Heart right ventricle (tissue), 16 donors: ENCODE data around the gene CBX1. TPM values are rescaled to one million over a fixed set of nuclear protein-coding genes. Genes with fewer than 3 reads are reported as not detected.

ENCODE experiments used
- ATAC-seq, 8 donors: fragments of 200-7000 bp; cut with Tn5 transposase; one replicate each; pipeline ENCODE4 v1.9.1; 2020; ENCODE audit warnings: mild to moderate bottlenecking in 8 of 8, moderate library complexity in 8 of 8, moderate number of reproducible peaks in 1 of 8
- DNase-seq, 2 donors: peaks; one replicate each; pipeline ENCODE4 v3.0.0-alpha.2; 2020
- H3K27ac ChIP-seq, 10 donors: fragments of 200-600 bp; sonication (generic) in 2 of 10; one replicate each; pipeline versions ENCODE4 v1.5.0 to v1.8.0; 2020 to 2022; ENCODE audit warnings: mild to moderate bottlenecking in 3 of 10
- H3K27me3 ChIP-seq, 7 donors: fragments of 200-600 bp; one replicate each; pipeline ENCODE4 v1.8.0; 2021 to 2022; ENCODE audit warnings: mild to moderate bottlenecking in 2 of 7
- H3K36me3 ChIP-seq, 9 donors: fragments of 200-600 bp; sonication (generic) in 1 of 9; one replicate each; pipeline versions ENCODE4 v1.5.0 to v1.8.0; 2020 to 2022; ENCODE audit warnings: mild to moderate bottlenecking in 2 of 9
- H3K4me1 ChIP-seq, 9 donors: fragments of 200-600 bp; sonication (generic) in 1 of 9; one replicate each; pipeline versions ENCODE4 v1.5.0 to v1.8.0; 2020 to 2022; ENCODE audit warnings: mild to moderate bottlenecking in 4 of 9
- H3K4me3 ChIP-seq, 10 donors: fragments of 200-600 bp; sonication (generic) in 2 of 10; one replicate each; pipeline versions ENCODE4 v1.5.0 to v1.8.0; 2020 to 2022; ENCODE audit warnings: mild to moderate bottlenecking in 7 of 10, moderate library complexity in 2 of 10
- H3K9me3 ChIP-seq, 11 donors: fragments of 200-600 bp in 10 of 11; sonication (generic) in 2 of 11; one replicate each; pipeline versions ENCODE4 v1.5.0 to v1.8.0; 2013 to 2022; ENCODE audit warnings: mild to moderate bottlenecking in 2 of 11, control low read depth in 1 of 11, moderate library complexity in 1 of 11
- CTCF ChIP-seq, 9 donors: fragments of 200-600 bp; sonication (generic) in 2 of 9; IDR thresholded peaks; one replicate each; pipeline versions ENCODE4 v1.5.0 to v1.8.0; 2021 to 2022; ENCODE audit warnings: antibody characterized with exemption in 9 of 9, mild to moderate bottlenecking in 5 of 9, moderate library complexity in 1 of 9
- WGBS, 2 donors: extraction: QIAGEN DNeasy Blood & Tissue Kit; methylation state at CpG; one replicate each; pipeline ENCODE4 v1.1.7; 2013; ENCODE audit warnings: inconsistent platforms in 1 of 2; 5-methylcytosine and 5-hydroxymethylcytosine counted together
- intact Hi-C, 10 donors: fragments of 100-400 bp; cut with DNase I; formaldehyde crosslinking; loops; one replicate each; pipeline versions ENCODE4 v1.11.1 to v1.14.2; 2022
- polyA plus RNA-seq, 2 donors: library from polyadenylated mRNA; stranded (reverse); fragments of 200-250 nt; gene quantifications; one replicate each; pipeline ENCODE4 v1.2.3, GENCODE V29; 2013
- total RNA-seq, 10 donors: library from RNA; stranded (reverse); fragmentation: NEBNext Ultra II Directional in 3 of 10; extraction: Animal tissue kit (Norgen Biotek cat#: 25700) in 3 of 10; gene quantifications; one replicate each; pipeline versions ENCODE4 v1.2.1 to v1.2.4, GENCODE V29; 2021 to 2023
- donor health status: Arrhythmogenic right ventricular cardiomyopathy.
- donor health status: ischemic (EF 13 %, LVEDD 7.1; RV severe dilation, severe dysfunction).
- donor health status: healthy with polysubstance abuse.
- donor health status: DM: no; HTN: yes; CAD: no.
- donor health status: DM: no; HTN: no; CAD: no.
- donor health status: ischemic (EF 25% LVEDD 6.9; RV normal size, moderate dysfunction).
- donor health status: ischemic (EF 25% LVEDD 5.7; RV mildly dilated, moderate dysfunction).
- donor health status: healthy.
- donor health status: DM: yes; HTN: yes; CAD: no.
- donor health status: Ischemic cardiomyopathy.
- donor health status: ischemic (EF 35%, LVEDD 5.7; RV mildly dilated, moderate dysfunction).
- donor health status: nonischemic (EF 11% LVEDD 7.7; RV severe dilation, severe dysfunction).
- donor health status: DM: yes; HTN: yes; CAD: no.
- donor health status: PGD.
- donor health status: ischemic (EF 29% LVEDD 5.4; RV normal size, mild dysfunction).
- donor health status: nonischemic (EF 23%, LVEDD 6.1; RV moderate dilation, normal function).

The CBX1 gene
- total and polyA plus RNA-seq, 12 donors = 19.8 to 40.8 (median 35.9) TPM

- no peaks in the 10 kb centered on the region for H3K27me3 ChIP-seq
- ATAC-seq = no peak
- H3K4me1 ChIP-seq = peaks cover 35 to 90% (median 66%) of the 10 kb centered on the region in 9 donors
- no peaks in the 10 kb centered on the region for H3K9me3 ChIP-seq
- peaks cover 7 to 97% (median 58%) of the 10 kb centered on the region in 9 donors for H3K36me3 ChIP-seq
- WGBS, 2 donors = 48 to 56% methylated on average over 2 of the region's 2 CpGs
- intact Hi-C loops = no loop called here
- no peak for TF ChIP-seq CTCF (IDR thresholded peaks at IDR 0.05)
- DNase-seq = no peak
- peak overlapping the region in 5 of 10 donors; percentile 1 to 56 (median 47) for H3K27ac ChIP-seq
- no peak overlapping the region for H3K4me3 ChIP-seq
These were observed 44.4 kb downstream of the CBX1 start for GRCh38 chr17:48056879-48057278.

GRCh38 chr17:48056246-48056745 lies 45.0 kb downstream of the CBX1 start:
- peak overlapping the region in 4 of 10 donors; percentile 1 to 99 (median 9) for H3K27ac ChIP-seq
- TF ChIP-seq CTCF (IDR thresholded peaks at IDR 0.05) = no peak
- H3K9me3 ChIP-seq = no peaks in the 10 kb centered on the region
- DNase-seq = no peak
- no peak for ATAC-seq
- 92% methylated on average over 10 of the region's 10 CpGs for WGBS, 2 donors
- H3K27me3 ChIP-seq = no peaks in the 10 kb centered on the region
- H3K4me3 ChIP-seq = no peak overlapping the region
- H3K36me3 ChIP-seq = peaks cover 7 to 97% (median 55%) of the 10 kb centered on the region in 9 donors
- peaks cover 39 to 96% (median 72%) of the 10 kb centered on the region in 9 donors for H3K4me1 ChIP-seq
- intact Hi-C loops = no loop called here

- TF ChIP-seq CTCF (IDR thresholded peaks at IDR 0.05) = no peak
- no peaks in the 10 kb centered on the region for H3K9me3 ChIP-seq
- 70 to 72% methylated on average over 5 of the region's 5 CpGs for WGBS, 2 donors
- peaks cover 45 to 98% (median 78%) of the 10 kb centered on the region in 9 donors for H3K4me1 ChIP-seq
- DNase-seq = no peak
- peak overlapping the region in 1 of 10 donors; percentile 66 for H3K4me3 ChIP-seq
- no peak for ATAC-seq
- H3K27ac ChIP-seq = peak overlapping the region in 6 of 10 donors; percentile 8 to 99 (median 84)
- H3K36me3 ChIP-seq = peaks cover 6 to 97% (median 59%) of the 10 kb centered on the region in 9 donors
- intact Hi-C loops = no loop called here
- no peaks in the 10 kb centered on the region for H3K27me3 ChIP-seq
These were observed 45.6 kb downstream of the CBX1 start for GRCh38 chr17:48055531-48056245.

- ATAC-seq (peak; percentile 37 to 73 (median 57)), DNase-seq (peak; percentile 73 to 74)
- Histone ChIP-seq H3K4me1 (peaks cover 47 to 98% (median 79%) of the 10 kb centered on the region in 9 donors), H3K27ac (peak overlapping the region; percentile 92 to 99 (median 98)), H3K27me3 (no peaks in the 10 kb centered on the region), H3K9me3 (no peaks in the 10 kb centered on the region), H3K4me3 (peak overlapping the region in 9 of 10 donors; percentile 31 to 89 (median 66)), H3K36me3 (peaks cover 0 to 87% (median 49%) of the 10 kb centered on the region in 9 donors)
- no peak for TF ChIP-seq CTCF (IDR thresholded peaks at IDR 0.05)
- intact Hi-C loops = no loop called here
- WGBS, 2 donors = 21 to 22% methylated on average over 33 to 34 of the region's 34 CpGs
These were observed 46.8 kb downstream of the CBX1 start for GRCh38 chr17:48054238-48055185.
